ENCODE measurements around the gene MSRB1. TPM values are rescaled to one million over a fixed set of nuclear protein-coding genes. Genes with fewer than 3 reads are reported as not detected.

Gene MSRB1
- total and polyA plus RNA-seq, 2 donors (not counting 3 experiments of a cell fraction or from before 2014, with no cell fraction given), result 25.0 to 42.1 TPM

- Histone ChIP-seq H3K9me1 (replicated peaks; ENCODE audit: control insufficient read depth, extremely low read depth, insufficient read depth, low read length) (no peaks in the 10 kb centered on the region), H3K4me1 (ENCODE audit: control insufficient read depth, extremely low read depth, insufficient read depth, low read length) (no peaks in the 10 kb centered on the region), H2AFZ (ENCODE audit: low read depth, low read length) (no peak overlapping the region), H3K4me3 (replicated peaks in 1 of 3; ENCODE audit: insufficient read depth in 1 of 3, low read depth in 1 of 3, low read length in 3 of 3) (no peak overlapping the region), H4K20me1 (replicated peaks; ENCODE audit: control insufficient read depth, extremely low read depth, insufficient read depth, low read length) (no peaks in the 10 kb centered on the region), H3K27me3 (ENCODE audit: control insufficient read depth in 2 of 2, insufficient read depth in 2 of 2, low read length in 2 of 2) (no peaks in the 10 kb centered on the region), H3K36me3 (ENCODE audit: control insufficient read depth in 2 of 2, extremely low read depth in 1 of 2, insufficient read depth in 2 of 2, low read length in 2 of 2) (no peaks in the 10 kb centered on the region), H3K27ac (ENCODE audit: insufficient read depth, low read depth, low read length) (no peak overlapping the region), H3K4me2 (ENCODE audit: insufficient read depth, low read length) (no peak overlapping the region), H3K79me2 (ENCODE audit: control insufficient read depth, insufficient read depth, low read length) (no peaks in the 10 kb centered on the region), H3K9me3 (replicated peaks; ENCODE audit: control insufficient read depth, insufficient read depth, low read length) (no peaks in the 10 kb centered on the region), H3K9ac (replicated peaks; ENCODE audit: extremely low read depth, insufficient read depth, low read length) (no peak overlapping the region)
- TF ChIP-seq EZH2 (IDR thresholded peaks at IDR 0.05; ENCODE audit: borderline replicate concordance, low read depth, low read length, severe bottlenecking) (no peak), GATA2 (IDR thresholded peaks at IDR 0.05; ENCODE audit: insufficient read depth, insufficient read length, low read depth, low read length) (no peak), POLR2A (IDR thresholded peaks at IDR 0.05; ENCODE audit: low read depth, low read length) (no peak), MYC (IDR thresholded peaks at IDR 0.05; ENCODE audit: low read depth, low read length) (no peak), JUN (IDR thresholded peaks at IDR 0.05; ENCODE audit: borderline replicate concordance, insufficient read depth, insufficient read length, low read depth) (no peak), CTCF (IDR thresholded peaks at IDR 0.05; ENCODE audit: extremely low read depth in 1 of 2, insufficient read depth in 1 of 2, low read depth in 1 of 2, low read length in 2 of 2) (no peak), POLR2AphosphoS5 (IDR thresholded peaks at IDR 0.05; ENCODE audit: insufficient read depth, low read depth, low read length) (no peak)
- FAIRE-seq (no peak), DNase-seq (ENCODE audit: low read depth, low spot score) (no peak)
- ChIA-PET POLR2A (no interaction called here), CTCF (no interaction called here)
- intact Hi-C loops (cut with micrococcal nuclease), result no loop called here
- no TSS peak for BruUV-seq (replicated peaks)
- dilution Hi-C loops (cut with MboI; ENCODE audit: extremely low pct_ligation_motif_present, low sequenced_read_pairs), result no loop called here
Observed at GRCh38 chr16:1949507-1949906, 6.5 kb upstream of the MSRB1 start.

DNA sequence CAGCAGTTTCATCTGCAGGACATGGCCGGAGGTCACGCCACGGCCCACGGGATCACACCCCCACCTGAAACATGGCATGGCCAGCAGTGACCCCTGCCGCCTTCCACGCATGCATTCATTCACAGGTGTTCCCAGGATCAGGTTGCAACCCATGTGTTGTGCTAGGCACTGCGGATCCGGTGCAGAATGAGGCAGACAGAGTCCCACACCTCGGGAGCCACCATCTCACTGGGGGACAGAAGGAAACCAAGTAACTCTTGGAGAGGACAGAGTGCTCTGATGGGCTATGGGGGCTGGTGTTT is 4.3 kb upstream of the MSRB1 start:
- dilution Hi-C loops (cut with MboI; ENCODE audit: extremely low pct_ligation_motif_present, low sequenced_read_pairs), result no loop called here
- POLR2A ChIA-PET, result interaction anchor here (0.7 kb wide), 1 partner anchor 9 kb away, joined by 4 read pairs; no protein-coding TSS in a partner anchor

More for the DNA sequence above, 4.3 kb upstream of the MSRB1 start:
- Histone ChIP-seq H3K9me1 (replicated peaks; ENCODE audit: control insufficient read depth, extremely low read depth, insufficient read depth, low read length) (no peaks in the 10 kb centered on the region), H2AFZ (ENCODE audit: low read depth, low read length) (no peak overlapping the region), H3K79me2 (ENCODE audit: control insufficient read depth, insufficient read depth, low read length) (no peaks in the 10 kb centered on the region), H3K27ac (ENCODE audit: insufficient read depth, low read depth, low read length) (no peak overlapping the region), H3K4me1 (ENCODE audit: control insufficient read depth, extremely low read depth, insufficient read depth, low read length) (peaks cover 5% of the 10 kb centered on the region), H4K20me1 (replicated peaks; ENCODE audit: control insufficient read depth, extremely low read depth, insufficient read depth, low read length) (no peaks in the 10 kb centered on the region), H3K4me3 (replicated peaks in 1 of 3; ENCODE audit: insufficient read depth in 1 of 3, low read depth in 1 of 3, low read length in 3 of 3) (no peak overlapping the region), H3K4me2 (ENCODE audit: insufficient read depth, low read length) (no peak overlapping the region), H3K9ac (replicated peaks; ENCODE audit: extremely low read depth, insufficient read depth, low read length) (no peak overlapping the region), H3K36me3 (ENCODE audit: control insufficient read depth in 2 of 2, extremely low read depth in 1 of 2, insufficient read depth in 2 of 2, low read length in 2 of 2) (no peaks in the 10 kb centered on the region), H3K27me3 (ENCODE audit: control insufficient read depth in 2 of 2, insufficient read depth in 2 of 2, low read length in 2 of 2) (no peaks in the 10 kb centered on the region), H3K9me3 (replicated peaks; ENCODE audit: control insufficient read depth, insufficient read depth, low read length) (no peaks in the 10 kb centered on the region)
- BruUV-seq (replicated peaks), result no TSS peak
- intact Hi-C loops (cut with micrococcal nuclease), result no loop called here
- TF ChIP-seq GATA2 (IDR thresholded peaks at IDR 0.05; ENCODE audit: insufficient read depth, insufficient read length, low read depth, low read length), result no peak
- TF ChIP-seq CTCF (IDR thresholded peaks at IDR 0.05; ENCODE audit: extremely low read depth in 1 of 2, insufficient read depth in 1 of 2, low read depth in 1 of 2, low read length in 2 of 2), result no peak
- no peak for TF ChIP-seq JUN (IDR thresholded peaks at IDR 0.05; ENCODE audit: borderline replicate concordance, insufficient read depth, insufficient read length, low read depth)
- no peak for TF ChIP-seq EZH2 (IDR thresholded peaks at IDR 0.05; ENCODE audit: borderline replicate concordance, low read depth, low read length, severe bottlenecking)
- TF ChIP-seq FOS (IDR thresholded peaks at IDR 0.05; ENCODE audit: borderline replicate concordance, insufficient read depth, low read length), result no peak
- no peak for TF ChIP-seq POLR2AphosphoS5 (IDR thresholded peaks at IDR 0.05; ENCODE audit: insufficient read depth, low read depth, low read length)
- no peak for TF ChIP-seq POLR2A (IDR thresholded peaks at IDR 0.05; ENCODE audit: low read depth, low read length)
- no peak for TF ChIP-seq MYC (IDR thresholded peaks at IDR 0.05; ENCODE audit: low read depth, low read length)
- no peak for TF ChIP-seq MAX (IDR thresholded peaks at IDR 0.05; ENCODE audit: insufficient read depth, insufficient read length)
- CTCF ChIA-PET, result no interaction called here
- FAIRE-seq, result no peak
- DNase-seq (ENCODE audit: low read depth, low spot score), result no peak

Measured in endothelial cell of umbilical vein (primary cell).